Type B pancreatic cell (in vitro differentiated cells): ENCODE data around the gene VSIR. TPM values are rescaled to one million over a fixed set of nuclear protein-coding genes. Genes with fewer than 3 reads are reported as not detected.

ENCODE experiments used
- DNase-seq: peaks from one replicate; pipeline ENCODE4 v3.0.0; 2021; ENCODE audit warnings: mixed read lengths; ENCODE audit not compliant: unreplicated experiment; ENCODE audit errors: extremely low spot score
- H3K27ac Mint-ChIP-seq: 2 replicates; pipeline ENCODE4 v1.8.0; 2021; ENCODE audit warnings: mild to moderate bottlenecking, mixed read lengths
- H3K27me3 Mint-ChIP-seq: 2 replicates; pipeline ENCODE4 v1.8.0; 2021; ENCODE audit warnings: mixed read lengths
- H3K36me3 Mint-ChIP-seq: 2 replicates; pipeline ENCODE4 v1.8.0; 2021; ENCODE audit warnings: mixed read lengths
- H3K4me1 Mint-ChIP-seq: one replicate; pipeline ENCODE4 v1.8.0; 2021; ENCODE audit warnings: mixed read lengths; ENCODE audit not compliant: unreplicated experiment
- H3K4me3 Mint-ChIP-seq: 2 replicates; pipeline ENCODE4 v1.8.0; 2021; ENCODE audit warnings: mild to moderate bottlenecking, mixed read lengths
- H3K9me3 Mint-ChIP-seq: 2 replicates; pipeline ENCODE4 v1.8.0; 2021; ENCODE audit warnings: mixed read lengths
- CTCF ChIP-seq: fragments of 200-600 bp; sonication (generic); conservative IDR thresholded peaks from 2 replicates; pipeline ENCODE4 v1.5.0; 2021; ENCODE audit warnings: antibody characterized with exemption, mild to moderate bottlenecking
- total RNA-seq: library from RNA; stranded (reverse); gene quantifications from 2 replicates; pipeline ENCODE4 v1.2.1, GENCODE V29; 2021; ENCODE audit warnings: low replicate concordance

The VSIR gene
- total RNA-seq, 1 donor from 2014 or later, result 47.0 TPM

DNA sequence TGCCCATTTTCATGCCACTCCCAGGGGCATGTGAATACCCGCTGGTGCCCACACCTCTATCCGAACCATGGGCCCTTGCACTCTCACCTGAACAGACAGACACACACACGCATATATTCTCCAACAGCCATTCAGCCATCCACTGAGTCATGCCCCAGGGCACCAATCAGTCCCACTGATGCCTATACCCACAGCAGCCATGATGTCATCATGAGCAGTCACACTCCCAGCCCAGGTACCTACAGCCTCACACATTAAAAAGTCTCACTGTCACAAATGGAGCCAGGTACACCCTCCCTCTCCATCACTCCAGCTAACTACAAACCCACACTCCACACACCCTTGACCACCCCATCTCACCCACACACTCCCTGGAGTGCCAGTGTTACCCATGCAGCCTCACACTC is 12.2 kb downstream of the VSIR start:
- Mint-ChIP-seq H3K4me3 (no peak overlapping the region), H3K9me3 (no peaks in the 10 kb centered on the region), H3K27ac (no peak overlapping the region), H3K27me3 (no peaks in the 10 kb centered on the region), H3K36me3 (no peaks in the 10 kb centered on the region), H3K4me1 (peaks cover 10% of the 10 kb centered on the region)
- no peak for TF ChIP-seq CTCF
- DNase-seq, result no peak

- H3K4me1 Mint-ChIP-seq, result peaks cover 24% of the 10 kb centered on the region
- no peaks in the 10 kb centered on the region for H3K9me3 Mint-ChIP-seq
- no peaks in the 10 kb centered on the region for H3K36me3 Mint-ChIP-seq
- H3K4me3 Mint-ChIP-seq, result no peak overlapping the region
- H3K27me3 Mint-ChIP-seq, result no peaks in the 10 kb centered on the region
- DNase-seq, result no peak
- no peak overlapping the region for H3K27ac Mint-ChIP-seq
- TF ChIP-seq CTCF, result no peak
Measured at GRCh38 chr10:71757399-71757922, 15.9 kb downstream of the VSIR start.

DNA sequence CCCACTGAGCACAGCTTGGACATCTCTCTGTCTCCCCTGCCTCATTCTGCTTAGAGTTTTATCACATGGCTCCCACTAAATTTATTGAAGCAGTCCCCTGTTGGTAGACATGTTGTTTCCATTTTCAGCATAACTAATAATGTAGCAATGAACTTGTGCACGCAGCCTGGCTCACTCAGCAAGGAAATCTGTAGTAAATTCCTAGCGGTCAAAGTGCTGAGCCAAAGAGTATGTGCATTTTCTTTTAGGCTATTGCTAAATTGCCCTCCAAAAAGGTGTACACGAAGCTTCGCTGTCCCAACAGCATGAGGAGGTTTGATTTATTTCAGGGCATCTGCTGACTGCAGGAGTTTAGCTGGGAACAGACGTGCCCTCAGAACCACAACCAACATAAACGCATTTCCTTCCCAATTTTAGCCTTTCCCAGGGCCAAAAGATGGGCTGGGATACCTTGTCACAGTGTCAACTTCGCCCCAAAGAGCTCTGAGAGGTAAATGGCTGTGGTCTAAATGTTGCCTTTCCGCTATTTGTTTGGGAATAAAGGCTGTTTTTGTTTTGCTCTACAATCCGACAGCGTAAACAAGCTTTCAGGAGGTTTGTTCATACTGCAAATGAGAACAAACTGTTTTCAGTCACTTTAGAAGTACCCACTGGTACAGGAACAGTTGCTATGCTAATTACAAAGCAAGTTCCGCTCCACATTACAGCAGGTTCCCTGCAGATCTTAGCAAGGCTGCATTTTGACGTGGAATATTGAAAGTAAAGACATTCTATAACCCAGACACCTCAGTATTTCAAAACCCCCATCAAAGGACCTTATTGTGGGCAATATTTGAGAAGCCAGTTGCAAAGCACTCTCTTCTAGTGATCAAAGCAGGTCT is 16.8 kb downstream of the VSIR start:
- Mint-ChIP-seq H3K4me1 (peaks cover 24% of the 10 kb centered on the region), H3K27me3 (no peaks in the 10 kb centered on the region), H3K27ac (peak overlapping the region; percentile 6), H3K9me3 (no peaks in the 10 kb centered on the region), H3K4me3 (no peak overlapping the region), H3K36me3 (no peaks in the 10 kb centered on the region)
- no peak for TF ChIP-seq CTCF
- no peak for DNase-seq

GRCh38 chr10:71755179-71755879 is 18.0 kb downstream of the VSIR start:
- H3K4me1 Mint-ChIP-seq, result peaks cover 22% of the 10 kb centered on the region

GRCh38 chr10:71754562-71754961 is 18.8 kb downstream of the VSIR start:
- H3K36me3 Mint-ChIP-seq, result no peaks in the 10 kb centered on the region
- no peaks in the 10 kb centered on the region for H3K27me3 Mint-ChIP-seq
- H3K4me3 Mint-ChIP-seq, result no peak overlapping the region
- H3K27ac Mint-ChIP-seq, result peak overlapping the region; percentile 54
- no peaks in the 10 kb centered on the region for H3K9me3 Mint-ChIP-seq
- no peak for TF ChIP-seq CTCF
- DNase-seq, result no peak
- peaks cover 20% of the 10 kb centered on the region for H3K4me1 Mint-ChIP-seq

More at GRCh38 chr10:71755179-71755879, 18.0 kb downstream of the VSIR start:
- DNase-seq, result no peak
- H3K4me3 Mint-ChIP-seq, result no peak overlapping the region
- H3K27me3 Mint-ChIP-seq, result no peaks in the 10 kb centered on the region
- no peaks in the 10 kb centered on the region for H3K9me3 Mint-ChIP-seq
- no peaks in the 10 kb centered on the region for H3K36me3 Mint-ChIP-seq
- TF ChIP-seq CTCF, result no peak
- peak overlapping the region; percentile 54 for H3K27ac Mint-ChIP-seq
